Loucy (cell line): ENCODE results near the gene RPS6KA2.
A peak's percentile ranks its signal among the peaks of the same experiment; 100 is the strongest.

Experiments
- H2AFZ ChIP-seq: fragments of 200-600 bp; sonication (generic); 2 replicates; pipeline ENCODE4 v1.6.0; 2016; ENCODE audit warnings: antibody characterized with exemption, mild to moderate bottlenecking, low read length, moderate library complexity
- H3F3A ChIP-seq: fragments of 200-600 bp; 2 replicates; pipeline ENCODE4 v1.6.0; 2016; ENCODE audit warnings: antibody characterized with exemption, low read depth, mild to moderate bottlenecking
- H3K27me3 ChIP-seq: fragments of 200-600 bp; sonication (generic); 2 replicates; pipeline ENCODE4 v1.6.1; 2014; ENCODE audit warnings: low read length, mild to moderate bottlenecking; ENCODE audit not compliant: insufficient read depth, poor library complexity, severe bottlenecking
- H3K36me3 ChIP-seq: fragments of 200-600 bp; sonication (generic); 2 replicates; pipeline ENCODE4 v1.6.1; 2016; ENCODE audit warnings: low read length; ENCODE audit not compliant: insufficient read depth
- H3K4me1 ChIP-seq: fragments of 200-600 bp; sonication (generic); 2 replicates; pipeline ENCODE4 v1.5.1; 2014; ENCODE audit warnings: low read length, mild to moderate bottlenecking; ENCODE audit not compliant: insufficient read depth, poor library complexity, severe bottlenecking
- H3K4me2 ChIP-seq: fragments of 200-600 bp; sonication (generic); 2 replicates; pipeline ENCODE4 v1.6.0; 2014; ENCODE audit warnings: antibody characterized with exemption, low read length, low read depth, mild to moderate bottlenecking; ENCODE audit not compliant: poor library complexity, severe bottlenecking
- H3K4me3 ChIP-seq: fragments of 200-600 bp; sonication (generic); 2 replicates; pipeline ENCODE4 v1.5.1; 2014; ENCODE audit warnings: low read length, mild to moderate bottlenecking, mixed read lengths; ENCODE audit not compliant: poor library complexity, severe bottlenecking
- H3K79me2 ChIP-seq: fragments of 200-600 bp; sonication (generic); 2 replicates; pipeline ENCODE4 v1.6.1; 2014; ENCODE audit warnings: low read length; ENCODE audit not compliant: insufficient read depth
- H3K9ac ChIP-seq: fragments of 200-600 bp; sonication (generic); 2 replicates; pipeline ENCODE4 v1.6.0; 2014; ENCODE audit warnings: mild to moderate bottlenecking, low read depth, low read length, moderate library complexity; ENCODE audit not compliant: poor library complexity, severe bottlenecking
- H3K9me2 ChIP-seq: fragments of 200-600 bp; sonication (generic); replicated peaks from 2 replicates; pipeline ENCODE4 v1.6.1; 2016; ENCODE audit warnings: low read depth, low read length, mixed read lengths
- H3K9me3 ChIP-seq: fragments of 200-600 bp; sonication (generic); 2 replicates; pipeline ENCODE4 v1.6.1; 2014; ENCODE audit warnings: mild to moderate bottlenecking, antibody characterized with exemption, low read length, low read depth; ENCODE audit not compliant: insufficient read depth
- H4K20me1 ChIP-seq: fragments of 200-600 bp; sonication (generic); 2 replicates; pipeline ENCODE4 v1.6.0; 2014; ENCODE audit warnings: antibody characterized with exemption, low read length, mild to moderate bottlenecking; ENCODE audit not compliant: insufficient read depth, poor library complexity, severe bottlenecking
- CTCF ChIP-seq: fragments of 200-600 bp; sonication (generic); conservative IDR thresholded peaks from 2 replicates; pipeline ENCODE4 v1.5.1; 2014; ENCODE audit warnings: mild to moderate bottlenecking, antibody characterized with exemption, low read length
- EZH2phosphoT487 ChIP-seq: fragments of 200-600 bp; IDR thresholded peaks from 2 replicates; pipeline ENCODE4 v1.6.1; 2018; ENCODE audit warnings: antibody characterized with exemption, mild to moderate bottlenecking, moderate library complexity, borderline replicate concordance

The RPS6KA2 gene

GRCh38 chr6:166589337-166589731, 37.7 kb downstream of the RPS6KA2 start:
- H3K27me3 ChIP-seq = no peaks in the 10 kb centered on the region
- no peaks in the 10 kb centered on the region for H4K20me1 ChIP-seq
- TF ChIP-seq EZH2phosphoT487 (no peak), CTCF (no peak)
- H3K4me3 ChIP-seq = peak overlapping the region; percentile 45
- H3K9me2 ChIP-seq = no peaks in the 10 kb centered on the region
- peak overlapping the region; percentile 4 for H3K9ac ChIP-seq
- H3F3A ChIP-seq = no peaks in the 10 kb centered on the region
- H3K4me2 ChIP-seq = peak overlapping the region; percentile 68
- no peaks in the 10 kb centered on the region for H3K9me3 ChIP-seq
- H3K4me1 ChIP-seq = peaks cover 32% of the 10 kb centered on the region
- H3K79me2 ChIP-seq = no peaks in the 10 kb centered on the region
- no peaks in the 10 kb centered on the region for H3K36me3 ChIP-seq
- no peak overlapping the region for H2AFZ ChIP-seq

- Histone ChIP-seq H3K4me3 (peak overlapping the region; percentile 45), H3K27me3 (no peaks in the 10 kb centered on the region), H3K4me1 (peaks cover 37% of the 10 kb centered on the region), H3K9me3 (no peaks in the 10 kb centered on the region), H3K9ac (peak overlapping the region; percentile 12), H3F3A (no peaks in the 10 kb centered on the region), H2AFZ (no peak overlapping the region), H3K4me2 (peak overlapping the region; percentile 68), H4K20me1 (no peaks in the 10 kb centered on the region), H3K9me2 (no peaks in the 10 kb centered on the region), H3K36me3 (no peaks in the 10 kb centered on the region), H3K79me2 (no peaks in the 10 kb centered on the region)
- TF ChIP-seq CTCF (no peak), EZH2phosphoT487 (no peak)
Measured at GRCh38 chr6:166588691-166589336, 38.2 kb downstream of the RPS6KA2 start.

GRCh38 chr6:166587631-166588413, 39.2 kb downstream of the RPS6KA2 start:
- no peak overlapping the region for H2AFZ ChIP-seq
- no peaks in the 10 kb centered on the region for H4K20me1 ChIP-seq
- no peak overlapping the region for H3K9ac ChIP-seq
- no peaks in the 10 kb centered on the region for H3K9me3 ChIP-seq
- H3K4me2 ChIP-seq = peak overlapping the region; percentile 68
- H3K9me2 ChIP-seq = no peaks in the 10 kb centered on the region
- H3K27me3 ChIP-seq = no peaks in the 10 kb centered on the region
- peaks cover 47% of the 10 kb centered on the region for H3K4me1 ChIP-seq
- H3K36me3 ChIP-seq = no peaks in the 10 kb centered on the region
- TF ChIP-seq EZH2phosphoT487 (no peak), CTCF (no peak)
- no peak overlapping the region for H3K4me3 ChIP-seq
- H3K79me2 ChIP-seq = no peaks in the 10 kb centered on the region
- no peaks in the 10 kb centered on the region for H3F3A ChIP-seq
